ENCODE measurements around the gene ERFE.

The ERFE gene

DNA sequence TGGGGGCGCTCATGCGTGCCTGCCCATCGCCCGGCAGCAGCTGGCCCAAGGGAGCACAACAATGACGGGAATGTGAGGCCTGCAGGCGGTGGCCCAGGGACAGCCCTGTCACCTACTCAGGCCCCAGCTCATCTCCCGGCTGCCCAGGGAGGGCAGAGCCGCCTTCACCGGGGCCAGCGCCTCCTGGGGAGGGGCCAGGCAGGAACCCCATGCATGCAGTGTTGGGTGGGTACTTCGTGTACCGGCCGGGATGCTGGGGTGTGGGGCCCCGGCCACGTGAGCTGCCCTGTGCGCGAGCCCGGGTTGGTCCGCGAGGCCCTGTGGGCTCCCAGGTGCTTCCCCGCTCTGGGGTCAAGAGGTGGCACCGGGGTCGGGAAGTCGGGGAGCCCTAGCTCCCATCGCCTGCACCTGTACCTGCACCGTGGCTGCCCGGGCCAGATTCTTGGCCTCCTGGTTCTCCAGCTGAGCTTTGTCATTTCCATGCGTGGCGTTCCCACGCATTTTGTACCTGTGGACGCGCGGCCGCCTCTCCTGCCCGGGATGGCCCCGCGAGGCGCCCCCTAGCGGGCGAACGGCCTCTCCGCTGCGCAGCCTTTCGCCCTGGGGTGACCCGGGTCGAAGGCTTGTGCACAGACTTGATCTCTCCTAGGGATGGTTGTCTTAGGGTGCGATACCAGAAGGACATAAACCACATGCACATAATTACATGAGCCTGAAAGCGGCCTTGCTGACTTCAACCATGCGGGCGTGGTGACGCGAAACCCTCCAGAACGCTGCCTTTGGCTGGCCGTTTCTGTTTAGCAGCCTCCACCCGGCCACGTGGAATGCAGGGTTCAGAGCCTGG is 19.4 kb upstream of the ERFE start:
- no peak for DNase-seq (ENCODE audit: low read depth)

DNA sequence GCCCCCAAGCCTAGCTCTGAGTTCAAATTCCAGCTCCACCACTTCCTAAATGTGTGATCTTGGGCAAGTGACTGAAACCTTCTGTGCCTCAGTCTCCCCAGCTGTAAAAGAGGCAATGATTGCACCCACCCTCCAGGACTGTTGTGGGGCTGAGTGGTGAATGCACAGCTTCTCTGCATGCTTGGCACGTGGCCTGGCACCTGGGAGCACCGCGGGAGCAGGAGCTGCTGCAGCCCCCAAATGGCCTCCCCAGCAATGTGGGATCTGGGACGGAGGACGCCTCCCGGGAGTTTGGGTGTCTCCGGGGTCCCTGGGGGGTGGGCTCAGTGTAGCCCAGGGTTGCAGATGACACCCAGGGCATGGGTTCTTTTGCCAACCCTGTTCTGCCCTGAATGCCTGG is 18.7 kb upstream of the ERFE start:
- DNase-seq (ENCODE audit: low read depth) = no peak

GRCh38 chr2:238140721-238141540 is 17.8 kb upstream of the ERFE start:
- no peak for DNase-seq (ENCODE audit: low read depth)

DNA sequence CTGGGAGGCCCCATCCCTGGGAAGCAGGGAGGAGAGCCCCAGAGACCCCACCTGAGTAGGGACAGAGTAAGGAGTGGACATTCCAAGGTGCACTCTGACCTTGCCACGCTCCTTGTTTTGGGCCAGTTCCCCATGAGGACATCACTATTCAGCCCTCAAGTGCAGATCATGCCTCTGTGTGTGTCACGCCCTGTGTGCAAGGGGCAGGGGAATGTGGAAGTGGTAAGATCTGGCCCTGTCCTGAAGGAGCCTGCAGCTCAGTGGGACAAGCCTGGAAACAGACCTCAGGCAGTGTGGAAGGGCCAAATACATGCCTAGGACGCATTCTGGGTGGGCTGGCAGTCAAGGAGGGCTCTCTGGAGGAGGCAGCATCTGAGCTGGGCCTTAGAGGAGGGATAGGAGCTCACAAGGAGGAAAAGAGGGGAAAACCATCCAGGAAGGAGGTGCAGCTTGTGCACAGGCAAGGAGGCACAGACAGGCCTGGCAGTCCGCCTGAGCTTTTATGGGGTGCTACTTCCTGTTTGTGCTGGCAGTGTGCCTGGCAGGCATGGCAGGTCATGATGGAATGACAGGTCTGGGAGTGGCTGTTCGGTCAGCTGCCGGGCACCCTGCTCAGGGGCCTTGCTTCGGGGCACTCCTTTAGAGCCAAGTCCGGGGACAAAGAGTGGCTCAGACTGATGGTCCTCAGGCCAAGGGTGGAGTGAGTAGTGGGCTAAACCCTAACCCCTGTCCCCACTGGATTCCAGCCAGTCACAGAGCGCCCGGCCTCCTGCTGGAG is 17.0 kb upstream of the ERFE start:
- DNase-seq (ENCODE audit: low read depth) = no peak

DNA sequence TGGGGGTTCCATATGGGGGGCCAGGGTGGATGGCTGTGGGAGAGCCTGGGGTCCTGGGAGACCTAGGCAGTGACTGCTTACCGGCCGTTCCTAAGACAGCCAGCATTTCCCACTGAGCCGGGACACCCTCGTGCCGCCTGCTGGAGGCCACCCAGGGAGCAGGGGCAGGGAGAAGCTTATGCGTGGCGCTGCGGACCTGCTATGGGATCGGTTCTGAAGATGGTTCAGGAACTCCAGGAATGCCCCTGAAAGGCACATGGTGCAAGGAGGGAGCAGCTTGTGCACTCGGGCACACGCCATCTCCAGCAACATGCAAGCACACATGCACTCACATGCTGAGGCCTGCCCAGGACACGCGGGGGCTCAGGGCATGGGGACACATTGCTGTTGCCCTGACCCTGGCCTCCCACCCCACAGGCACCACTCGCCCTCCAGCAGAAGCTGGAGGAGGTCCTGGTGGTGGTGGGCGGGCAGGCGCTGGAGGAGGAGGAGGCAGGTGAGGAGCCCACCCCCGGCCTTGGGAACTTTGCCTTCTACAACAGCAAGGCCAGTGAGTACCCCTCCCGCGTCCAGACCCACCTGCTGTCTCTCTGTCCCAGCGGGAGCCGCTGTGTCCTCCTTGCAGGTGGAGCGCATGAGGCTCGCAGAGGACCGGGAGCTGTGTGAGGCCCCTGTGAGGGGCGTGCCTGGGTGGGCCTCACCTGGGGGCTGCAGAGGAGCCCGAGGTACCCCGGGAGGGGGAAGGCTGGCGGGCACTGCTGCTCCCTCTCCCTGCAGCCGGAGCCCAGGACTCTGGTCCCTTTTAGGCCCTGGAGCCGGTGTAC is 16.2 kb upstream of the ERFE start:
- no peak for DNase-seq (ENCODE audit: low read depth)

DNA sequence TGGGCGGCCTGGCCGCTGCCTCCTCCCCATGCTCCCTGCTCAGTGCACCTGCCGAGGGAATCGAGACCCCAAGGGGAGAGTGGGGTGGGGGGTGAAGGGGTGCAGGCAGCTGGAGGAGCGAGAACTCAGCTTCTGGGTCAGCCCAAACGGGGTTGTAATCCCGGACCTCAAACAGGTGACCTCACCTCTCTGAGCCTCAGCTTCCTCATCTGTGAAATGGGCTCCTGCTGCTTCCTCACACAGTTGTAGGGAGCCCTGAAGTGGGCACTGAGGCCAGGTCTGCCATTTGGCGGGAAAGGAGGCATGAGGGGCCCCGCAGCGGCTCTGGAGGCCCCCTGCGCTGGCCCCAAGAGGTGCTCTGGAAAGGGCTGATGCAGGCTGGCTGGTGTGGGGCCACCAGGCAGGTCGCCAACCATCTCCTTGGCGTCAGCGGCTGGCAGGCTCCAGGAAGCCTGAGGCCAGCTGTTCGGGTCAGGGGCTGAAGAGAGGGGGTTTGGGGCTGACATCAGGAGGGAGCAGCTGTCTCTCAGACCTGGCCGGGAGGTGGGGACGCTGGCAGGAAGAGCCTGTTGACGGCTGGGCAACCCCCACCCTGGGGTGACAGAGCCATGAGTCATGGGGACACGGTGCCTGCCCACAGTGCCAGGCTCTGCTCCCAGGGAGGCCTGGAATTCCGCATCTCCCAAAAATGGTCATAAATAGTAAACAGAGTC is 15.4 kb upstream of the ERFE start:
- peak; percentile 93 for DNase-seq (ENCODE audit: low read depth)

GRCh38 chr2:238144262-238144661 is 14.5 kb upstream of the ERFE start:
- DNase-seq (ENCODE audit: low read depth) = no peak

DNA sequence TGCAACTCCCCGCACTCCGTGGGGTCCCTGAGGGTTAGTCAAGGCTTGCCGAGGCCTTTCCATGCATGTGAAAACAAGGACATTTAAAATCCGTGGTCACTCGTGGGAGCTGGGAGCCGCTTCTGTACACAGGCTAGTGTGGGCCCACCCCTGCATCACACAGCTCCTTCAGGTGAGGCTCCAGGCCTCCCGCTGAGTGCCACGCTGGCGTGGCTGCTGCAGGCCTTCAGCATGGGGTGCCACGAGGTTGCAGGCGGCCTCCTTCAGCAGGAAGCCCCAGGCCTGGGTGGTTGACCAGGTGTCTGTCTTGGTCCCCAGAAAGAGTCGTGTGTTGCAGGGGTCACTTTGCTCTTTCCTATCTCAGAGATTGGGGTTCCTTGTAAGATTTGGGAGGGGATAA is 13.7 kb upstream of the ERFE start:
- no peak for DNase-seq (ENCODE audit: low read depth)

DNA sequence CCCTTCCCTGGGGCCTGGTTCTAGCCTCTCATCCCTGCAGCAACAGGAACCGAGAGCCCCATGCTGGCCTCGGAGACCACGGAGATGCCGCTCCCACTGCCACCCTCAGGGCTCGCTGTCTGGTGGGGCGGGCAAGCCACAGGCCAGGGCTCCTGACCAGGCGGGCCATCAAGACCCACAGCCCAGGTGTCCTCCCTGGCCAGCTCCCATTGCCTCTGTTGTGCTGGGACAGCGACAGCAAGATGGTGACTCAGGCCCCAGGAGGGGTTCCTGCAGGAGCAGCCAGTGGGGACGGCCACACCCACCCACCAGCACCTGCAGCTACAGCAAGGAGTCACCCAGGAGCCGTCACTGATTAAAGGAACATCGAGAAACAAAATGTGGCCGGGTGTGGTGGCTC is 12.9 kb upstream of the ERFE start:
- DNase-seq (ENCODE audit: low read depth) = no peak

- DNase-seq (ENCODE audit: low read depth) = no peak
These were observed 11.8 kb upstream of the ERFE start for GRCh38 chr2:238146884-238147544.

GRCh38 chr2:238148981-238149380 is 9.8 kb upstream of the ERFE start:
- no peak for DNase-seq (ENCODE audit: low read depth)

GRCh38 chr2:238149841-238150572 is 8.8 kb upstream of the ERFE start:
- DNase-seq (ENCODE audit: low read depth) = no peak

GRCh38 chr2:238150686-238151085 is 8.1 kb upstream of the ERFE start:
- DNase-seq (ENCODE audit: low read depth) = no peak

DNA sequence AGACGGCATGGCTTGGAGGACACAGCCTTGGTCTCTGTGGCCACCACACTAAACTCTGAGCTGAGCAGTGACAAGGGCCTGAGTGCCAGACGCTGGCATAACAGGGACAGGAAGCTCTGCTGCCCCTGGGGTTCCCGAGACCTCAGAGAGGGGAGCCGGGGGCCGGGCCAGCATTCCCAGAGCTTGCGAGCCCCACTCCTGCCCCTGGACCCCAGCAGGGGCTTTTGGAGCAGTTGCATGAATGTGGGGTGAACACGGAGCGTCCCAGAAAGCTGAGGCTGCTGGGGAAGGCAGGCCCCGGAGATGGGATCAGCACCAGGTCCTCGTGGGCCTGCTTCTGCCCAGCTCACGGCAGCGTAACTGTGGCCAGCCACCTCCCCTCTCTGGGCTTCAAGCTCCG is 7.6 kb upstream of the ERFE start:
- DNase-seq (ENCODE audit: low read depth) = no peak

GRCh38 chr2:238151628-238152235 is 7.0 kb upstream of the ERFE start:
- DNase-seq (ENCODE audit: low read depth) = no peak

- peak; percentile 50 for DNase-seq (ENCODE audit: low read depth)
These were observed 5.7 kb upstream of the ERFE start for GRCh38 chr2:238152771-238153688.

GRCh38 chr2:238154570-238154969 is 4.2 kb upstream of the ERFE start:
- DNase-seq (ENCODE audit: low read depth) = no peak

GRCh38 chr2:238155051-238155760 is 3.6 kb upstream of the ERFE start:
- DNase-seq (ENCODE audit: low read depth) = peak; percentile 78

Measured in fibroblast of gingiva (primary cell).